ENCODE data around the gene UBR3.

Gene UBR3

GRCh38 chr2:169871994-169872393, 44.7 kb downstream of the UBR3 start:
- DNase-seq (ENCODE audit: low read depth in 1 of 2, low spot score in 1 of 2) = no peak
- TF ChIP-seq CTCF (IDR thresholded peaks at IDR 0.05; ENCODE audit: insufficient read depth, low read length) (no peak), GABPA (IDR thresholded peaks at IDR 0.05; ENCODE audit: low read depth) (no peak), POLR2AphosphoS5 (IDR thresholded peaks at IDR 0.05; ENCODE audit: low read depth) (no peak), REST (IDR thresholded peaks at IDR 0.05; ENCODE audit: insufficient replicate concordance, low read depth) (no peak), SPI1 (IDR thresholded peaks at IDR 0.05; ENCODE audit: borderline replicate concordance, low read depth) (no peak)
- Histone ChIP-seq H3K27me3 (ENCODE audit: insufficient read depth, poor library complexity, severe bottlenecking) (no peaks in the 10 kb centered on the region), H3K4me3 (replicated peaks; ENCODE audit: insufficient read depth, low read length) (no peak overlapping the region), H3K27ac (replicated peaks) (no peak overlapping the region)

GRCh38 chr2:169877398-169877797, 50.1 kb downstream of the UBR3 start:
- no peak overlapping the region for H3K27ac ChIP-seq (replicated peaks)
- H3K4me3 ChIP-seq (replicated peaks; ENCODE audit: insufficient read depth, low read length) = no peak overlapping the region
- TF ChIP-seq CTCF (IDR thresholded peaks at IDR 0.05; ENCODE audit: insufficient read depth, low read length) = peak; percentile 11
- no peak for TF ChIP-seq POLR2AphosphoS5 (IDR thresholded peaks at IDR 0.05; ENCODE audit: low read depth)
- H3K27me3 ChIP-seq (ENCODE audit: insufficient read depth, poor library complexity, severe bottlenecking) = no peaks in the 10 kb centered on the region
- no peak for DNase-seq (ENCODE audit: low read depth in 1 of 2, low spot score in 1 of 2)

- H3K27me3 ChIP-seq (ENCODE audit: insufficient read depth, poor library complexity, severe bottlenecking) = no peaks in the 10 kb centered on the region
- no peak for DNase-seq (ENCODE audit: low read depth in 1 of 2, low spot score in 1 of 2)
- TF ChIP-seq POLR2AphosphoS5 (IDR thresholded peaks at IDR 0.05; ENCODE audit: low read depth) (no peak), GABPA (IDR thresholded peaks at IDR 0.05; ENCODE audit: low read depth) (no peak), SPI1 (IDR thresholded peaks at IDR 0.05; ENCODE audit: borderline replicate concordance, low read depth) (no peak), CTCF (IDR thresholded peaks at IDR 0.05; ENCODE audit: insufficient read depth, low read length) (no peak), REST (IDR thresholded peaks at IDR 0.05; ENCODE audit: insufficient replicate concordance, low read depth) (no peak)
- H3K4me3 ChIP-seq (replicated peaks; ENCODE audit: insufficient read depth, low read length) = no peak overlapping the region
- H3K27ac ChIP-seq (replicated peaks) = no peak overlapping the region
These were observed 59.9 kb downstream of the UBR3 start for GRCh38 chr2:169887120-169887519.

GRCh38 chr2:169891593-169892298, 64.5 kb downstream of the UBR3 start:
- H3K4me3 ChIP-seq (replicated peaks; ENCODE audit: insufficient read depth, low read length) = no peak overlapping the region
- no peak for DNase-seq (ENCODE audit: low read depth in 1 of 2, low spot score in 1 of 2)
- H3K27me3 ChIP-seq (ENCODE audit: insufficient read depth, poor library complexity, severe bottlenecking) = no peaks in the 10 kb centered on the region
- TF ChIP-seq CTCF (IDR thresholded peaks at IDR 0.05; ENCODE audit: insufficient read depth, low read length) = no peak
- no peak for TF ChIP-seq GABPA (IDR thresholded peaks at IDR 0.05; ENCODE audit: low read depth)
- TF ChIP-seq REST (IDR thresholded peaks at IDR 0.05; ENCODE audit: insufficient replicate concordance, low read depth) = no peak
- TF ChIP-seq SPI1 (IDR thresholded peaks at IDR 0.05; ENCODE audit: borderline replicate concordance, low read depth) = no peak
- no peak for TF ChIP-seq POLR2AphosphoS5 (IDR thresholded peaks at IDR 0.05; ENCODE audit: low read depth)
- no peak overlapping the region for H3K27ac ChIP-seq (replicated peaks)

Data from HL-60 (cell line).